Body of pancreas (tissue), 4 donors: ENCODE results near the gene HAPLN2.

Experiments used
- CTCF ChIP-seq, 7 experiments: fragments of 450-650 bp in 4 of 7; fragments of 200-600 bp in 3 of 7; sonication (generic) in 3 of 7; IDR thresholded peaks; one replicate each; pipeline ENCODE4 v1.5.1; 2016 to 2019; ENCODE audit warnings: antibody characterized with exemption in 7 of 7
- POLR2A ChIP-seq, 3 donors: fragments of 450-650 bp; IDR thresholded peaks; one replicate each; pipeline ENCODE4 v1.6.1; 2016; ENCODE audit warnings: antibody characterized with exemption in 3 of 3, mild to moderate bottlenecking in 2 of 3

GRCh38 chr1:156608981-156609380, 10.2 kb upstream of the HAPLN2 start:
- TF ChIP-seq CTCF (IDR thresholded peaks at IDR 0.05): peak in 6 of 7 experiments; percentile 8 to 38 (median 34)
- TF ChIP-seq POLR2A (IDR thresholded peaks at IDR 0.05): no peak
